ENCODE results near the gene ARHGAP8.

DNA sequence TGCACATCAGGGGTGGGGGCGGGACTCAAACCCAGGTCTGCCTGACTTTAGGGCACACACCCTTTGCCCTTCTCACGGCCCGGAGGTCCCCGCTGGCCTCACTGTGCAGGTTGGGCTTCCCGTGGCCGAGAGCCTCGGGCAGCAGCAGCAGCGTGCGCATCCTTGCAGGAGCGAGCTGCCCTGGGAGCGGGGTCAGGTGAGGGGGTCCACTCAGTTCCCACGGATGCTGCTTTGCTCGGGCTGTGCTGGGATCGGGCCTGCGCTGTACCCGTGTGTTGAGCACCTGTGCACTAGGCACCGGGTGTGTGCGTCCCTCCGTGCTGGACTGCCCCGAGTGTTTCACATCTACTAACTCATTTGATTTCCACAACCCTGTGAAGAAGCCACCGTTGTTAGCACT is 25.2 kb upstream of the ARHGAP8 start:
- TF ChIP-seq, protein P1, sequence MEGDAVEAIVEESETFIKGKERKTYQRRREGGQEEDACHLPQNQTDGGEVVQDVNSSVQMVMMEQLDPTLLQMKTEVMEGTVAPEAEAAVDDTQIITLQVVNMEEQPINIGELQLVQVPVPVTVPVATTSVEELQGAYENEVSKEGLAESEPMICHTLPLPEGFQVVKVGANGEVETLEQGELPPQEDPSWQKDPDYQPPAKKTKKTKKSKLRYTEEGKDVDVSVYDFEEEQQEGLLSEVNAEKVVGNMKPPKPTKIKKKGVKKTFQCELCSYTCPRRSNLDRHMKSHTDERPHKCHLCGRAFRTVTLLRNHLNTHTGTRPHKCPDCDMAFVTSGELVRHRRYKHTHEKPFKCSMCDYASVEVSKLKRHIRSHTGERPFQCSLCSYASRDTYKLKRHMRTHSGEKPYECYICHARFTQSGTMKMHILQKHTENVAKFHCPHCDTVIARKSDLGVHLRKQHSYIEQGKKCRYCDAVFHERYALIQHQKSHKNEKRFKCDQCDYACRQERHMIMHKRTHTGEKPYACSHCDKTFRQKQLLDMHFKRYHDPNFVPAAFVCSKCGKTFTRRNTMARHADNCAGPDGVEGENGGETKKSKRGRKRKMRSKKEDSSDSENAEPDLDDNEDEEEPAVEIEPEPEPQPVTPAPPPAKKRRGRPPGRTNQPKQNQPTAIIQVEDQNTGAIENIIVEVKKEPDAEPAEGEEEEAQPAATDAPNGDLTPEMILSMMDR (IDR thresholded peaks at IDR 0.05; ENCODE audit: insufficient read depth, low read depth, low read length): no peak
- no peak for TF ChIP-seq EZH2 (IDR thresholded peaks at IDR 0.05; ENCODE audit: insufficient read depth, low read length)
